Rectal smooth muscle tissue (tissue), 1 donor: ENCODE results near the gene PTPN3.

ENCODE experiments used
- H3K27ac ChIP-seq: one replicate; pipeline ENCODE4 v1.7.0; 2013; ENCODE audit warnings: low read depth, low read length, inconsistent platforms
- H3K27me3 ChIP-seq: one replicate; pipeline ENCODE4 v1.7.0; 2013; ENCODE audit warnings: low read length; ENCODE audit not compliant: control insufficient read depth, insufficient read depth
- H3K36me3 ChIP-seq: one replicate; pipeline ENCODE4 v1.7.0; 2013; ENCODE audit warnings: low read length; ENCODE audit not compliant: control insufficient read depth, insufficient read depth
- H3K4me1 ChIP-seq: one replicate; pipeline ENCODE4 v1.7.0; 2013; ENCODE audit warnings: low read length; ENCODE audit not compliant: control insufficient read depth, insufficient read depth
- H3K4me3 ChIP-seq: one replicate; pipeline ENCODE4 v1.7.0; 2013; ENCODE audit warnings: low read length
- H3K9ac ChIP-seq: one replicate; pipeline ENCODE4 v1.7.0; 2013; ENCODE audit warnings: low read length

PTPN3 gene

GRCh38 chr9:109403116-109403515, 95.0 kb downstream of the PTPN3 start:
- no peaks in the 10 kb centered on the region for H3K4me1 ChIP-seq
- no peak overlapping the region for H3K27ac ChIP-seq
- H3K9ac ChIP-seq, result no peak overlapping the region
- H3K36me3 ChIP-seq, result no peaks in the 10 kb centered on the region
- no peak overlapping the region for H3K4me3 ChIP-seq
- no peaks in the 10 kb centered on the region for H3K27me3 ChIP-seq

GRCh38 chr9:109401990-109402318, 96.2 kb downstream of the PTPN3 start:
- H3K4me3 ChIP-seq, result no peak overlapping the region
- H3K9ac ChIP-seq, result no peak overlapping the region
- no peak overlapping the region for H3K27ac ChIP-seq
- no peaks in the 10 kb centered on the region for H3K36me3 ChIP-seq
- H3K4me1 ChIP-seq, result no peaks in the 10 kb centered on the region
- H3K27me3 ChIP-seq, result no peaks in the 10 kb centered on the region

GRCh38 chr9:109401169-109401989, 96.7 kb downstream of the PTPN3 start:
- H3K4me1 ChIP-seq, result no peaks in the 10 kb centered on the region
- H3K36me3 ChIP-seq, result no peaks in the 10 kb centered on the region

GRCh38 chr9:109399258-109399767, 98.8 kb downstream of the PTPN3 start:
- H3K27ac ChIP-seq, result no peak overlapping the region
- H3K36me3 ChIP-seq, result no peaks in the 10 kb centered on the region
- no peak overlapping the region for H3K4me3 ChIP-seq
- no peak overlapping the region for H3K9ac ChIP-seq
- H3K27me3 ChIP-seq, result no peaks in the 10 kb centered on the region
- no peaks in the 10 kb centered on the region for H3K4me1 ChIP-seq

More at GRCh38 chr9:109401169-109401989, 96.7 kb downstream of the PTPN3 start:
- Histone ChIP-seq H3K27ac (no peak overlapping the region), H3K4me3 (no peak overlapping the region), H3K27me3 (no peaks in the 10 kb centered on the region), H3K9ac (no peak overlapping the region)

- H3K36me3 ChIP-seq, result no peaks in the 10 kb centered on the region
Observed at GRCh38 chr9:109391176-109391575, 106.9 kb downstream of the PTPN3 start.

GRCh38 chr9:109387856-109388255, 110.3 kb downstream of the PTPN3 start:
- no peak overlapping the region for H3K4me3 ChIP-seq
- no peaks in the 10 kb centered on the region for H3K4me1 ChIP-seq
- no peak overlapping the region for H3K9ac ChIP-seq
- no peaks in the 10 kb centered on the region for H3K27me3 ChIP-seq
- no peaks in the 10 kb centered on the region for H3K36me3 ChIP-seq
- H3K27ac ChIP-seq, result no peak overlapping the region

More at GRCh38 chr9:109391176-109391575, 106.9 kb downstream of the PTPN3 start:
- no peaks in the 10 kb centered on the region for H3K4me1 ChIP-seq
- no peak overlapping the region for H3K4me3 ChIP-seq
- H3K27me3 ChIP-seq, result no peaks in the 10 kb centered on the region
- no peak overlapping the region for H3K9ac ChIP-seq
- no peak overlapping the region for H3K27ac ChIP-seq

GRCh38 chr9:109387206-109387605, 110.9 kb downstream of the PTPN3 start:
- H3K9ac ChIP-seq, result no peak overlapping the region
- no peaks in the 10 kb centered on the region for H3K4me1 ChIP-seq
- no peak overlapping the region for H3K4me3 ChIP-seq
- no peak overlapping the region for H3K27ac ChIP-seq
- H3K27me3 ChIP-seq, result no peaks in the 10 kb centered on the region
- H3K36me3 ChIP-seq, result no peaks in the 10 kb centered on the region

GRCh38 chr9:109385499-109385898, 112.6 kb downstream of the PTPN3 start:
- Histone ChIP-seq H3K4me3 (no peak overlapping the region), H3K36me3 (no peaks in the 10 kb centered on the region), H3K27me3 (no peaks in the 10 kb centered on the region), H3K9ac (no peak overlapping the region), H3K4me1 (no peaks in the 10 kb centered on the region), H3K27ac (no peak overlapping the region)

- Histone ChIP-seq H3K36me3 (no peaks in the 10 kb centered on the region), H3K4me3 (no peak overlapping the region), H3K27me3 (no peaks in the 10 kb centered on the region), H3K27ac (no peak overlapping the region), H3K9ac (no peak overlapping the region), H3K4me1 (no peaks in the 10 kb centered on the region)
Observed at GRCh38 chr9:109383947-109384346, 114.2 kb downstream of the PTPN3 start.

- Histone ChIP-seq H3K36me3 (no peaks in the 10 kb centered on the region), H3K4me1 (no peaks in the 10 kb centered on the region), H3K27me3 (no peaks in the 10 kb centered on the region), H3K27ac (no peak overlapping the region), H3K4me3 (no peak overlapping the region), H3K9ac (no peak overlapping the region)
Observed at GRCh38 chr9:109383356-109383755, 114.8 kb downstream of the PTPN3 start.

- Histone ChIP-seq H3K4me3 (no peak overlapping the region), H3K9ac (no peak overlapping the region), H3K4me1 (no peaks in the 10 kb centered on the region), H3K27ac (no peak overlapping the region), H3K27me3 (no peaks in the 10 kb centered on the region), H3K36me3 (no peaks in the 10 kb centered on the region)
Observed at GRCh38 chr9:109382585-109382984, 115.5 kb downstream of the PTPN3 start.

- no peaks in the 10 kb centered on the region for H3K36me3 ChIP-seq
- H3K4me3 ChIP-seq, result no peak overlapping the region
- no peaks in the 10 kb centered on the region for H3K4me1 ChIP-seq
- H3K9ac ChIP-seq, result no peak overlapping the region
- no peaks in the 10 kb centered on the region for H3K27me3 ChIP-seq
- H3K27ac ChIP-seq, result no peak overlapping the region
Observed at GRCh38 chr9:109382182-109382581, 115.9 kb downstream of the PTPN3 start.
